Measurements from ENCODE around the gene GPBAR1. TPM values are rescaled to one million over a fixed set of nuclear protein-coding genes. Genes with fewer than 3 reads are reported as not detected.

GPBAR1 gene
- total and polyA plus RNA-seq, 12 donors: 0.36 to 3.7 (median 1.5) TPM

- intact Hi-C loops (cut with DNase I): no loop called here
- Histone ChIP-seq H3K27me3 (no peaks in the 10 kb centered on the region), H3K9me3 (no peaks in the 10 kb centered on the region), H3K4me3 (no peak overlapping the region), H3K27ac (peak overlapping the region; percentile 19 to 100 (median 98)), H3K36me3 (peaks cover 5 to 55% (median 17%) of the 10 kb centered on the region in 9 donors), H3K4me1 (peaks cover 51 to 83% (median 81%) of the 10 kb centered on the region in 9 donors)
- 61 to 79% methylated on average over 16 of the region's 16 CpGs for WGBS, 2 donors
- DNase-seq: no peak
- peak in 1 of 8 donors; percentile 18 for ATAC-seq
- no peak for TF ChIP-seq CTCF (IDR thresholded peaks at IDR 0.05)
These were observed 23.4 kb downstream of the GPBAR1 start for GRCh38 chr2:218284106-218284811.

GRCh38 chr2:218285604-218286003, 24.8 kb downstream of the GPBAR1 start:
- TF ChIP-seq CTCF (IDR thresholded peaks at IDR 0.05): no peak
- Histone ChIP-seq H3K27ac (peak overlapping the region; percentile 92 to 100 (median 98)), H3K4me1 (peaks cover 55 to 96% (median 95%) of the 10 kb centered on the region in 9 donors), H3K9me3 (no peaks in the 10 kb centered on the region), H3K4me3 (peak overlapping the region in 8 of 10 donors; percentile 35 to 65 (median 54)), H3K36me3 (peaks cover 0 to 42% (median 11%) of the 10 kb centered on the region in 9 donors), H3K27me3 (no peaks in the 10 kb centered on the region)
- intact Hi-C loops (cut with DNase I): loop anchor here in 5 of 10 donors (2.0 to 5.0 kb wide), 4 partner anchors 13 to 113 kb away; partner anchors contain the start of genes CTDSP1 (in 3 of the 5), AAMP (in 1 of the 5) and PNKD (in 1 of the 5)
- 14 to 27% methylated on average over 6 of the region's 6 CpGs for WGBS, 2 donors
- DNase-seq (peak; percentile 69 to 76), ATAC-seq (peak; percentile 17 to 64 (median 46))

- Histone ChIP-seq H3K27ac (peak overlapping the region; percentile 92 to 100 (median 98)), H3K4me1 (peaks cover 56 to 99% (median 97%) of the 10 kb centered on the region in 9 donors), H3K27me3 (no peaks in the 10 kb centered on the region), H3K36me3 (peaks cover 0 to 29% (median under 1%) of the 10 kb centered on the region in 9 donors), H3K9me3 (no peaks in the 10 kb centered on the region), H3K4me3 (peak overlapping the region; percentile 4 to 65 (median 49))
- DNase-seq (peak; percentile 84 to 96), ATAC-seq (peak; percentile 83 to 92 (median 86))
- intact Hi-C loops (cut with DNase I): loop anchor here in 5 of 10 donors (2.0 to 5.0 kb wide), 4 partner anchors 14 to 112 kb away; partner anchors contain the start of genes CTDSP1 (in 3 of the 5), AAMP (in 1 of the 5) and PNKD (in 1 of the 5)
- no peak for TF ChIP-seq CTCF (IDR thresholded peaks at IDR 0.05)
- WGBS, 2 donors: 1 to 3% methylated on average over 11 of the region's 11 CpGs
These were observed 26.0 kb downstream of the GPBAR1 start for GRCh38 chr2:218286570-218287459.
